ENCODE measurements around the gene RAD51C. TPM values are rescaled to one million over a fixed set of nuclear protein-coding genes. Genes with fewer than 3 reads are reported as not detected.

Gene RAD51C
- total and polyA plus RNA-seq, 9 of the 15 experiments (the other 6 are each of a cell fraction or from before 2014, with no cell fraction given) = 93.9 to 341 (median 135) TPM

GRCh38 chr17:58692239-58693055 is at the start of gene RAD51C (continued):
- TF ChIP-seq MYNN (IDR thresholded peaks at IDR 0.05) (no peak), MYNN (CRISPR knock-in tag; IDR thresholded peaks at IDR 0.05) (no peak), NFXL1 (CRISPR knock-in tag; IDR thresholded peaks at IDR 0.05) (no peak), MAFK (IDR thresholded peaks at IDR 0.05; ENCODE audit: low read length) (no peak), JUND (IDR thresholded peaks at IDR 0.05; ENCODE audit: borderline replicate concordance, low read depth, low read length) (peak; percentile 80), JUND (tag; IDR thresholded peaks at IDR 0.05; ENCODE audit: borderline replicate concordance, low read depth, low read length) (peak; percentile 84; the same call in 2 of the 3 replicates), TAF15 (IDR thresholded peaks at IDR 0.05; ENCODE audit: low read depth, low read length) (no peak), CEBPZ (IDR thresholded peaks at IDR 0.05; ENCODE audit: borderline replicate concordance, low read depth, low read length) (no peak), ZNF354B (CRISPR knock-in tag; IDR thresholded peaks at IDR 0.05) (no peak), MTA1 (IDR thresholded peaks at IDR 0.05; ENCODE audit: borderline replicate concordance) (no peak), ZNF79 (CRISPR knock-in tag; IDR thresholded peaks at IDR 0.05; ENCODE audit: low read depth) (no peak), XRCC5 (IDR thresholded peaks at IDR 0.05; ENCODE audit: low read depth, low read length) (no peak), PHB (CRISPR knock-in tag; IDR thresholded peaks at IDR 0.05) (peak; percentile 41; the same call in 1 of the 2 replicates), KHSRP (IDR thresholded peaks at IDR 0.05) (no peak), SP2 (IDR thresholded peaks at IDR 0.05; ENCODE audit: extremely low read depth, low read depth, low read length, poor library complexity, severe bottlenecking) (no peak), SRSF1 (IDR thresholded peaks at IDR 0.05; ENCODE audit: low read depth, low read length) (no peak), ZNF511 (CRISPR knock-in tag; IDR thresholded peaks at IDR 0.05) (no peak; the same call in none of the 2 replicates), SMARCC2 (IDR thresholded peaks at IDR 0.05; ENCODE audit: low read depth) (no peak), GMEB1 (CRISPR knock-in tag; IDR thresholded peaks at IDR 0.05) (peak; percentile 98), E2F3 (CRISPR knock-in tag; IDR thresholded peaks at IDR 0.05) (peak; percentile 94), ZNF655 (CRISPR knock-in tag; IDR thresholded peaks at IDR 0.05) (no peak), GATAD2B (IDR thresholded peaks at IDR 0.05; ENCODE audit: borderline replicate concordance) (peak; percentile 70), MAFF (IDR thresholded peaks at IDR 0.05; ENCODE audit: low read length) (no peak), MTA2 (IDR thresholded peaks at IDR 0.05; ENCODE audit: low read depth) (no peak)

All from K562 (cell line).